A549 (cell line): Measurements from ENCODE around the gene ATXN1L. TPM values are rescaled to one million over a fixed set of nuclear protein-coding genes. Genes with fewer than 3 reads are reported as not detected.
A peak's percentile ranks its signal among the peaks of the same experiment; 100 is the strongest.

ENCODE experiments used
- ATAC-seq, 2 experiments: fragments of 200-7000 bp in 1 of 2; fragments of >200 bp in 1 of 2; cut with Nextera tagmentation in 1 of 2; cut with Tn5 transposase in 1 of 2; 3 replicates each; pipeline versions ENCODE4 v1.8.0 to v1.9.1; 2018 to 2020; ENCODE audit warnings: mild to moderate bottlenecking in 1 of 2, moderate library complexity in 1 of 2
- CTCF ChIA-PET: fragments of 300-600 bp; sonication (Branson Sonifier 250); formaldehyde crosslinking; extraction: SDS; loops from one replicate; lab custom pipeline; 2021; ENCODE audit warnings: antibody characterized with exemption, inconsistent platforms; lab: Yijun Ruan, JAX
- POLR2A ChIA-PET: fragments of 350-600 bp; formaldehyde crosslinking; extraction: SDS; loops from one replicate; lab custom pipeline; 2021; ENCODE audit warnings: antibody characterized with exemption, inconsistent platforms; lab: Yijun Ruan, JAX
- DNase-seq, 2 experiments: peaks; one replicate each; pipeline versions ENCODE4 v3.0.0 to v3.0.0-alpha.2; 2011 to 2016; ENCODE audit warnings: low read depth in 1 of 2, low spot score in 1 of 2
- FAIRE-seq: peaks from 2 replicates; lab custom pipeline; 2011; peaks lifted over from hg19 to GRCh38; lab: Jason Lieb, UNC
- H3K27ac ChIP-seq, 2 experiments: fragments of >200 bp; sonication (Bioruptor Twin); formaldehyde crosslinking; 3 replicates each; pipeline ENCODE4 v1.5.1; 2016 to 2017
- H3K4me1 ChIP-seq: fragments of >200 bp; sonication (Bioruptor Twin); formaldehyde crosslinking; 3 replicates; pipeline ENCODE4 v1.6.1; 2016
- H3K4me2 ChIP-seq: fragments of >200 bp; sonication (Bioruptor Twin); formaldehyde crosslinking; 3 replicates; pipeline ENCODE4 v1.6.1; 2016
- H3K4me3 ChIP-seq: fragments of >200 bp; sonication (Bioruptor Twin); formaldehyde crosslinking; 3 replicates; pipeline ENCODE4 v1.5.1; 2016
- H3K9me3 ChIP-seq: fragments of >200 bp; sonication (Bioruptor Twin); formaldehyde crosslinking; 3 replicates; pipeline ENCODE4 v1.6.1; 2016
- CHD4 ChIP-seq: fragments of 200-600 bp; sonication (generic); IDR thresholded peaks from 2 replicates; pipeline ENCODE4 v1.6.1; 2016; ENCODE audit warnings: antibody characterized with exemption, mild to moderate bottlenecking, borderline replicate concordance
- EHMT2 ChIP-seq: fragments of 200-600 bp; sonication (generic); IDR thresholded peaks from 2 replicates; pipeline ENCODE4 v1.6.1; 2016; ENCODE audit warnings: antibody characterized with exemption, low read depth, mild to moderate bottlenecking, moderate library complexity
- EP300 ChIP-seq, 2 experiments: fragments of >200 bp; sonication (Bioruptor Twin); formaldehyde crosslinking; IDR thresholded peaks; 2 replicates in 1 of 2; 3 replicates in 1 of 2; pipeline ENCODE4 v1.6.1; 2016 to 2017
- FOSL2 ChIP-seq, 2 experiments: fragments of 450-650 bp in 1 of 2; fragments of >200 bp in 1 of 2; sonication (Bioruptor Twin) in 1 of 2; formaldehyde crosslinking; IDR thresholded peaks; 2 replicates each; pipeline versions ENCODE4 v1.5.0 to v1.6.1; 2016 to 2020; ENCODE audit warnings: mild to moderate bottlenecking in 1 of 2, moderate library complexity in 1 of 2
- FOXS1 ChIP-seq: fragments of 250-450 bp; sonication (Bioruptor Pico); IDR thresholded peaks from 2 replicates; pipeline ENCODE4 v1.5.0; 2020; ENCODE audit warnings: mild to moderate bottlenecking, moderate library complexity
- HOXA7 ChIP-seq: fragments of 250-450 bp; sonication (Bioruptor Pico); IDR thresholded peaks from 2 replicates; pipeline ENCODE4 v1.5.0; 2020; ENCODE audit warnings: mild to moderate bottlenecking, moderate library complexity
- JUNB ChIP-seq: fragments of >200 bp; sonication (Bioruptor Twin); formaldehyde crosslinking; IDR thresholded peaks from 2 replicates; pipeline ENCODE4 v1.6.1; 2016
- KDM1A ChIP-seq: fragments of 200-600 bp; sonication (generic); IDR thresholded peaks from 2 replicates; pipeline ENCODE4 v1.6.1; 2016; ENCODE audit warnings: low read depth, mild to moderate bottlenecking
- MAFK ChIP-seq: fragments of 450-650 bp; IDR thresholded peaks from 2 replicates; pipeline ENCODE4 v1.6.1; 2014; ENCODE audit not compliant: partially characterized antibody
- MYC ChIP-seq: IDR thresholded peaks from 2 replicates; pipeline ENCODE4 v1.6.1; 2012; ENCODE audit warnings: mild to moderate bottlenecking, inconsistent platforms, low read length, improper control_type of control experiment, borderline replicate concordance
- NPAS2 ChIP-seq: fragments of 250-450 bp; sonication (Bioruptor Pico); IDR thresholded peaks from 2 replicates; pipeline ENCODE4 v1.8.0; 2022; ENCODE audit warnings: mild to moderate bottlenecking, moderate library complexity, borderline replicate concordance
- PHF8 ChIP-seq: fragments of 200-600 bp; sonication (generic); IDR thresholded peaks from 2 replicates; pipeline ENCODE4 v1.6.1; 2016; ENCODE audit warnings: low read depth, mild to moderate bottlenecking, antibody characterized with exemption, moderate library complexity, borderline replicate concordance
- POLR2A ChIP-seq: IDR thresholded peaks from 2 replicates; pipeline ENCODE4 v1.6.1; 2012; ENCODE audit warnings: mild to moderate bottlenecking, low read length
- RNF2 ChIP-seq: fragments of 200-600 bp; sonication (generic); IDR thresholded peaks from 2 replicates; pipeline ENCODE4 v1.6.1; 2016; ENCODE audit warnings: low read depth, mild to moderate bottlenecking, antibody characterized with exemption, moderate library complexity, borderline replicate concordance
- SMC3 ChIP-seq: fragments of >200 bp; sonication (Bioruptor Twin); formaldehyde crosslinking; IDR thresholded peaks from 3 replicates; pipeline ENCODE4 v1.6.1; 2018; ENCODE audit warnings: inconsistent platforms
- TP53 ChIP-seq: fragments of 250-450 bp; sonication (Bioruptor Pico); IDR thresholded peaks from 2 replicates; pipeline ENCODE4 v1.5.0; 2021; ENCODE audit warnings: mild to moderate bottlenecking, moderate library complexity
- ZC3H11A ChIP-seq: fragments of 450-650 bp; IDR thresholded peaks from 2 replicates; pipeline ENCODE4 v1.6.1; 2014; ENCODE audit warnings: antibody characterized with exemption, mild to moderate bottlenecking
- ZNF302 ChIP-seq: fragments of 250-450 bp; sonication (Bioruptor Pico); IDR thresholded peaks from 2 replicates; pipeline ENCODE4 v1.9.0; 2021; ENCODE audit warnings: inconsistent platforms, mild to moderate bottlenecking, moderate library complexity
- WGBS: methylation state at CpG from one replicate; pipeline ENCODE4 v1.1.6; 2017; ENCODE audit errors: missing lambda C conversion rate; 5-methylcytosine and 5-hydroxymethylcytosine counted together
- polyA plus RNA-seq, 4 experiments: library from polyadenylated mRNA; depleted of rRNA in 3 of 4; stranded (reverse); fragments of >200 nt; fragmentation: RNase III in 1 of 4; extraction: RNeasy Plus Mini Kit Qiagen cat#74134 plus additional on column Dnase treatment in 1 of 4; gene quantifications; 2 replicates in 3 of 4; 3 replicates in 1 of 4; pipeline ENCODE4 v1.2.3, GENCODE V29; 2011 to 2017
- TF ChIP-seq, protein P1 (sequence below): IDR thresholded peaks from 2 replicates; pipeline ENCODE4 v1.6.1; 2012
- TF ChIP-seq, protein P2 (sequence below): IDR thresholded peaks from 2 replicates; pipeline ENCODE4 v1.6.1; 2012; ENCODE audit warnings: low read depth, borderline replicate concordance
- TF ChIP-seq, protein P3 (sequence below): fragments of 250-450 bp; sonication (Bioruptor Pico); IDR thresholded peaks from 2 replicates; pipeline ENCODE4 v1.5.0; 2020; ENCODE audit warnings: low read depth, mild to moderate bottlenecking, moderate library complexity
- TF ChIP-seq, protein P4 (sequence below): fragments of 250-450 bp; sonication (Bioruptor Pico); IDR thresholded peaks from 2 replicates; pipeline ENCODE4 v1.5.0; 2021; ENCODE audit warnings: mild to moderate bottlenecking, moderate library complexity, borderline replicate concordance

Gene ATXN1L
- polyA plus RNA-seq, 2 of the 4 experiments (the other 2 are of a cell fraction): 16.9 to 17.4 TPM

DNA sequence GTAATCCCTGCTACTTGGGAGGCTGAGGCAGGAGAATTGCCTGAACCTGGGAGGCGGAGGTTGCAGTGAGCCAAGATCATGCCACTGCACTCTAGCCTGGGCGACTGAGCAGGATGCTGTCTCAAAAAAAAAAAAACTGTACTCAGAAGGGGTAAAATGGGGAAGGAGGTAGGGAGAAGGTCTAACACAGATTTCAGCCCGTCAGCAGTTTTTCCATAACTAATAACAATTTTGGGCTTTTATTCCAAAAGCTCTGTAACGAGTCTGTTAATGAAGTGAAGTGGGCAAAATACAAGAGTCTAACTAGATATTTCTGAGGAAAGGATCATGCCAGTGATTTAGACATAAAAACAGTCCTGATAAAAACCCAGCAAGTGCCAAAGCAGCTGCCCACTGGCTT lies 27.4 kb downstream of the ATXN1L start:
- 86% methylated on average over 4 of the region's 4 CpGs for WGBS
- ChIA-PET CTCF (interaction anchor here (0.6 to 4.2 kb wide), 7 partner anchors 10 to 203 kb away, joined by 3 to 44 read pairs (median 3); partner anchors contain the start of gene ZNF821), POLR2A (interaction anchor here (0.6 kb wide), 1 partner anchor 21 kb away, joined by 3 read pairs; no protein-coding TSS in a partner anchor)
- peak; percentile 77 for TF ChIP-seq MAFK
- TF ChIP-seq HOXA7 (CRISPR knock-in tag): no peak
- no peak overlapping the region for H3K4me3 ChIP-seq
- no peak overlapping the region for H3K27ac ChIP-seq
- no peaks in the 10 kb centered on the region for H3K4me1 ChIP-seq
- DNase-seq (no peak), ATAC-seq (no peak), FAIRE-seq (no peak)
- no peaks in the 10 kb centered on the region for H3K9me3 ChIP-seq
- H3K4me2 ChIP-seq: no peak overlapping the region

DNA sequence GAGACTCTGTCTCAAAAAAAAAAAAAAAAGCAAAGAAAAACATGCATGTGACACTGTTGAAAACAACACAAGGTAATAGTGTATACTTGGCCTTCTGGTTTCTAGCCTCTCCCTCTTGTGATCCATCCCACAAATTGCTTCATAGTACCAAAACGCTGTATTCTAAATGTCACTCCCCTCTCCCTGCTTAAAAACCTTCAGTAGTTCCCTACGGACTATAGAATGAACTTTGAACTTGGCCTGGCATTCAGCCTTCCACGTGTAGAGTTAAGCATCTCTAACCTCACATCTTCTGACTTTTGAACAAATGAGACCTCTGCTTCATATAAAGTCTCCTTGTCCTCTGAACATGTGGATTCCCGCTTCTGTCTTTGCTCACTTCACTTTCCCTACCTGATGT lies 33.1 kb downstream of the ATXN1L start:
- FAIRE-seq: no peak
- CTCF ChIA-PET: interaction anchor here (1.2 to 1.3 kb wide), 3 partner anchors 10 to 20 kb away, joined by 3 read pairs; no protein-coding TSS in a partner anchor

DNA sequence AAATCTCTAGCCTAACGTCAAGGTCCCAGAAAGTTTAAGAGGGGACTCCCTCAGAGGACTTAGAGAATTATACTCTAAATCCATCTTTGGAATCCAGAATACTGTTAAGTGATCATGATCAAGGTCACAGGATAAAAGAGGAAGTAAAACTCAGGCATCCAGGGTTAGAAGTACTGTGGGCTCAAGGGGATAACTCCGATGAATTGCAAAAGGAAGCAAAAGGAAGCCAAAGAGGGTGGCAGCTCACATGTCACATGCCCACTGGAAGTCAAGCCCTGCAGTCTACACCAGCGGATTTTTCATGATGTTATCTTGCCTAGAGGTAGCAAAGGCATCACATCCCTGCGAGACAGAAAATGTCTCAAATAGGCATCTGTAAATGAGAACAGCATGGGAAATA lies 34.4 kb downstream of the ATXN1L start:
- no peak for DNase-seq
- H3K4me3 ChIP-seq: no peak overlapping the region
- peaks cover 9% of the 10 kb centered on the region for H3K4me1 ChIP-seq
- ChIA-PET POLR2A (interaction anchor here (0.6 kb wide), 1 partner anchor 19 kb away, joined by 4 read pairs; no protein-coding TSS in a partner anchor), CTCF (interaction anchor here (1.3 kb wide), 2 partner anchors 11 to 22 kb away, joined by 3 read pairs; no protein-coding TSS in a partner anchor)
- no peak for ATAC-seq
- no peak for FAIRE-seq
- 76% methylated on average over 4 of the region's 4 CpGs for WGBS
- TF ChIP-seq RNF2 (no peak), ZC3H11A (no peak), ZNF302 (CRISPR knock-in tag) (no peak), HOXA7 (CRISPR knock-in tag) (no peak), FOSL2 (IDR thresholded peaks at IDR 0.05) (no peak), FOSL2 (CRISPR knock-in tag; IDR thresholded peaks at IDR 0.05) (no peak), KDM1A (no peak), PHF8 (no peak), EHMT2 (no peak), POLR2A (no peak)
- TF ChIP-seq, protein P1, sequence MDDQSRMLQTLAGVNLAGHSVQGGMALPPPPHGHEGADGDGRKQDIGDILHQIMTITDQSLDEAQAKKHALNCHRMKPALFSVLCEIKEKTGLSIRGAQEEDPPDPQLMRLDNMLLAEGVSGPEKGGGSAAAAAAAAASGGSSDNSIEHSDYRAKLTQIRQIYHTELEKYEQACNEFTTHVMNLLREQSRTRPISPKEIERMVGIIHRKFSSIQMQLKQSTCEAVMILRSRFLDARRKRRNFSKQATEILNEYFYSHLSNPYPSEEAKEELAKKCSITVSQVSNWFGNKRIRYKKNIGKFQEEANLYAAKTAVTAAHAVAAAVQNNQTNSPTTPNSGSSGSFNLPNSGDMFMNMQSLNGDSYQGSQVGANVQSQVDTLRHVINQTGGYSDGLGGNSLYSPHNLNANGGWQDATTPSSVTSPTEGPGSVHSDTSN: no peak
- TF ChIP-seq, protein P2, sequence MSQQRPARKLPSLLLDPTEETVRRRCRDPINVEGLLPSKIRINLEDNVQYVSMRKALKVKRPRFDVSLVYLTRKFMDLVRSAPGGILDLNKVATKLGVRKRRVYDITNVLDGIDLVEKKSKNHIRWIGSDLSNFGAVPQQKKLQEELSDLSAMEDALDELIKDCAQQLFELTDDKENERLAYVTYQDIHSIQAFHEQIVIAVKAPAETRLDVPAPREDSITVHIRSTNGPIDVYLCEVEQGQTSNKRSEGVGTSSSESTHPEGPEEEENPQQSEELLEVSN: no peak
- H3K4me2 ChIP-seq: no peak overlapping the region
- no peaks in the 10 kb centered on the region for H3K9me3 ChIP-seq
- H3K27ac ChIP-seq: no peak overlapping the region

More for the DNA sequence above, 33.1 kb downstream of the ATXN1L start:
- Histone ChIP-seq H3K4me3 (no peak overlapping the region), H3K27ac (no peak overlapping the region), H3K4me2 (no peak overlapping the region), H3K4me1 (peaks cover 6% of the 10 kb centered on the region; the same call in 2 of the 3 replicates), H3K9me3 (no peaks in the 10 kb centered on the region)
- POLR2A ChIA-PET: no interaction called here
- TF ChIP-seq, protein P3, sequence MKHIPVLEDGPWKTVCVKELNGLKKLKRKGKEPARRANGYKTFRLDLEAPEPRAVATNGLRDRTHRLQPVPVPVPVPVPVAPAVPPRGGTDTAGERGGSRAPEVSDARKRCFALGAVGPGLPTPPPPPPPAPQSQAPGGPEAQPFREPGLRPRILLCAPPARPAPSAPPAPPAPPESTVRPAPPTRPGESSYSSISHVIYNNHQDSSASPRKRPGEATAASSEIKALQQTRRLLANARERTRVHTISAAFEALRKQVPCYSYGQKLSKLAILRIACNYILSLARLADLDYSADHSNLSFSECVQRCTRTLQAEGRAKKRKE (CRISPR knock-in tag): no peak
- TF ChIP-seq NPAS2 (CRISPR knock-in tag) (no peak), JUNB (no peak), ZNF302 (CRISPR knock-in tag) (no peak), SMC3 (no peak), FOXS1 (CRISPR knock-in tag) (no peak), CHD4 (no peak), HOXA7 (CRISPR knock-in tag) (no peak), EP300 (IDR thresholded peaks at IDR 0.05) (no peak), MYC (no peak), TP53 (CRISPR knock-in tag) (no peak), POLR2A (no peak), EHMT2 (no peak), PHF8 (no peak)
- TF ChIP-seq, protein P4, sequence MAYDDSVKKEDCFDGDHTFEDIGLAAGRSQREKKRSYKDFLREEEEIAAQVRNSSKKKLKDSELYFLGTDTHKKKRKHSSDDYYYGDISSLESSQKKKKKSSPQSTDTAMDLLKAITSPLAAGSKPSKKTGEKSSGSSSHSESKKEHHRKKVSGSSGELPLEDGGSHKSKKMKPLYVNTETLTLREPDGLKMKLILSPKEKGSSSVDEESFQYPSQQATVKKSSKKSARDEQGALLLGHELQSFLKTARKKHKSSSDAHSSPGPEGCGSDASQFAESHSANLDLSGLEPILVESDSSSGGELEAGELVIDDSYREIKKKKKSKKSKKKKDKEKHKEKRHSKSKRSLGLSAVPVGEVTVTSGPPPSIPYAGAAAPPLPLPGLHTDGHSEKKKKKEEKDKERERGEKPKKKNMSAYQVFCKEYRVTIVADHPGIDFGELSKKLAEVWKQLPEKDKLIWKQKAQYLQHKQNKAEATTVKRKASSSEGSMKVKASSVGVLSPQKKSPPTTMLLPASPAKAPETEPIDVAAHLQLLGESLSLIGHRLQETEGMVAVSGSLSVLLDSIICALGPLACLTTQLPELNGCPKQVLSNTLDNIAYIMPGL (CRISPR knock-in tag): no peak
- ATAC-seq: no peak
- no peak for DNase-seq
- 49% methylated on average over 4 of the region's 4 CpGs for WGBS
